Activated CD8-positive, alpha-beta memory T cell treated with anti-CD3 and anti-CD28 coated beads for 1 hour (primary cell): ENCODE data around the gene SUCLA2.
"Not testable (repeated sequence)": the region's sequence is repeated elsewhere in the genome, so short reads cannot be mapped to it uniquely, and the experiment has no call there.

Experiments
- DNase-seq, 2 donors: peaks; one replicate each; pipeline ENCODE4 v3.0.0-alpha.2; 2020; ENCODE audit warnings: low read depth in 1 of 2; ENCODE audit errors: extremely low read depth in 1 of 2

The SUCLA2 gene

DNA sequence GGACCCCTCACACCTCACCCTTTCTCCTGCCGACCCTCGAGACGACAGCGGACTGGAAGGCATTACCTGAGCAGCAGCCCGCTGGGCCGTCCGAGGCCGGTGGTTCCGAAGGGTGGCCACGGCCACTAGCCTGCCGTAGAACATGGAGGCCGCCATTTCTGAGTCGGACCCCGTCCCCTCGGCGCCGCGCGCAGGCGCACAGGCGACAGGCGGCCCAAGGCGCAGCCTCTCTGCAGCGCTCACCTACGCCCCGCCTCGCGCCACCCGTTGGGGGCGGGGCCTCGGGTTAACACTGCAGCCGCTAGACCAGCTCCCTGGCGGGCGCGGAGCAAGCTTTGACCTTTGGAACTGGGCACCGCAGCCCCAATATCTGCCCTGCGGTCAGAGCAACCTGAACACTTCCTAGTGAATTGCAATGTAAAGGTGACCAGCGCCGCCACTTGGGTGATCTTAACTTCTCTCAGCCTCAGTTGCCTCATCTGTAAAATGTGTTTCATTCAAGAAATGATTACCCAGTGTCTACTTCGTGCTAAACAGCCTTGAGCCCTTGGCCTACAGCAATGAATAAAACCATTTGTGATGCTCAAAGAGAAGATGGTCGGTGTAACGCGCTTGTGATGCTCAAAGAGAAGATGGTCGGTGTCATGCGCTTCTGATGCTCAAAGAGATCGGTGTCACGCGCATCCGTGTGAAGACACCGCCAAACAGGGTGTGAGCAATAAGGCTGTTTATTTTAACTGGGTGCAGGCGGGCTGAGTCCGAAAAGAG is at the start of gene SUCLA2:
Gene SUCLA2, minus strand, starts transcription at position 160 of the 768 bp plus-strand sequence. Its CDS starts 4 bp downstream, at position 156.
- peak; percentile 68 to 86 for DNase-seq

DNA sequence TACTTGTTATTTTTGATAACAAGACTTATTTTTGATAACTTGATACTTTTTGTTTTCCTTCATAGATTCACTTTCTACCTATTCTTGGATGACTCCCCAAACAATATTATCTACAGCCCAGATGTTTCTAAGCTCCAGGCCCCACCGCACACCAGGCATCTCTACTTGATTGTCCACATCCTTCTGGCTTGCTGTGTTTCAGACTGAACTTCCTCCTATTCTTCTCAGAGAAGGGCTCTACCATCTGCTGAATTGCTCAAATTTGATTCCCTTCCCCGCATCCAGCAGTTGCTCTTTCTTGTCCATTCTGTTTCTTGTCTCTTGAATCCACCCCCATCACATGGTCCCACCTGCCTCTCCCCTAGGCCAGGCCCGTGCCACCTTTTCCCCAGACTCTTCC is 49.5 kb upstream of the SUCLA2 start:
- DNase-seq, result no peak

DNA sequence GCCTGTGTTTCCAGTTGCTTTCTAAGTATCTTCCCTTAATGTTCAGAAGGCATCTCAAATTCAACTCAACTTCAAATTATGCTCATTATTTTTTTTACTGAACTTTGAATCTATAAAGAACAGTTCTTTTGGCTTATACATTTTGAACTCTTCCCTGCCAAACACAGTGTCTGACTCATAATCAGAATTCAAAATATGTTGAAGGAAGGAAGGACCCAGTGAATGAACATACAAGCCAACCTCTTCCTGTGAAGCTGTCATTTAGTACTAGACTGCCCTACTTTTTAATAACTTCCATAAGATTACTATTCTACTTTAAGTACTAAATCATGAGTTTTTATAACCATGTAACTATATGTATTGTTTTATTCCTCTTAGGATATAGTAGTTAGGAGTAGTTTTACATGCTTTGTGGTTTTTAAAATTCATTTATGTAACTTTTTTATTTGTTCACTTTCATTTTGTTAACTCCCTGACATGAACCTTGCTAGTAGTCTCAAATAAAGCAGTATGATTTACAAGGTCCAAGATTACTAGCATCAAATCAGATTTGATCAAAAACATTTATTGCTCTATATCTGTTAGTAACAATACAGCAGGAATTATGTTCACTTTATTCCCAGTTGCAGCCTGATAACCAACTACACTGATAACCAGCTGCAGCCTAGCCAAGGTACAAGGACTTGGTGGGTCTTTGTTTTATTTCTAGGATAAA is 42.9 kb upstream of the SUCLA2 start:
- no peak for DNase-seq

DNA sequence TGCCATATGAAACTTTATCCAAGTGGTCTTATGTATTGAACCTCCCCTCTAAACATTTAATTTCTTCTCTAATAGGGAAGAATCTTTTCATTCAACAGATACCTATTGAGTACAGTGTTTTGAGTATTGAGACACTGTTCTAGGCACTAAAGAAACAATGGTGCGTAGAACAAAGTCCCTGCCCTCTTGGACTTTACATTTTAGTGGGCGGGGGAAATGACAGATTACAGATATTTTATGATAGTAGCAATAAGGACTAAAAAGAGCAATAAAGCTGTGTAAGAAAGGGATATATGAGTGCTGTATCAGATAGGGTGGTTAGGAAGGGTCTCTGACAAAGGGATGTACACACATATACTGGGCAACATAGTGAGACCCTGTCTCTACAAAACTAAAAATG is 41.8 kb upstream of the SUCLA2 start:
- no peak for DNase-seq

DNA sequence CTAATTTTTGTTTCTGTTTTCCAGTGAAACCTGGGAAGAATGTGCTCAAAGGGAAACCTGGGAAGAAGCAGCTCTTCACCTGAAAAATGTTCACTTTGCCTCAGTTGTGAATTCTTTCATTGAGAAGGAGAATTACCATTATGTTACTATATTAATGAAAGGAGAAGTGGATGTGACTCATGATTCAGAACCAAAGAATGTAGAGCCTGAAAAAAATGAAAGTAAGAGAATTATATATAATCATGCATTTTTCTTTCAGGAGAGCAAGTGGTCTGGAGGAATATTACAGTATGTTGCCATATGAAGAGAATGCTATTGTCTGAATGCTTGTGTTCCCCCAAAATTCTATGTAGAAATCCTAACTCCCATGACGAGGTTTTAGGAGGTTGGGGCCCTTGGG is 39.8 kb upstream of the SUCLA2 start:
- no peak for DNase-seq

DNA sequence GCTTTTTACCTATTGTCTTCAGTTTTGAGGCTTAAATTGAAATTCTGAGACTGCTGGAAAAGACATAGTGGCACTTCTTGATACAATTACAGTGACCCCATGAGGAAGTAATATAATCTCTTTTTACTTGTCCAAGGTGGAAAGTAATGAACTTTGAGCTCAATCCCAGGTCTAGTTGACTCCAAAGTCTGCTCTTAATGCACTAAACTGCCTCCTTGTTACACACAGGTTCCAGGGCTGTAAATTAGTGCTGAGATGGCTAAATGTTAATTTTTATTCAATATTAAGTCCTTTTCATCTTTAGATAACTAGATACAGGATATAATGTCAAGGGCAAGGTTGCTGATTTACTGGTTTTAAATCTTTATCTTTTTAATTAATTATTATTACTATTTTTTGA is 39.0 kb upstream of the SUCLA2 start:
- DNase-seq, result no peak

DNA sequence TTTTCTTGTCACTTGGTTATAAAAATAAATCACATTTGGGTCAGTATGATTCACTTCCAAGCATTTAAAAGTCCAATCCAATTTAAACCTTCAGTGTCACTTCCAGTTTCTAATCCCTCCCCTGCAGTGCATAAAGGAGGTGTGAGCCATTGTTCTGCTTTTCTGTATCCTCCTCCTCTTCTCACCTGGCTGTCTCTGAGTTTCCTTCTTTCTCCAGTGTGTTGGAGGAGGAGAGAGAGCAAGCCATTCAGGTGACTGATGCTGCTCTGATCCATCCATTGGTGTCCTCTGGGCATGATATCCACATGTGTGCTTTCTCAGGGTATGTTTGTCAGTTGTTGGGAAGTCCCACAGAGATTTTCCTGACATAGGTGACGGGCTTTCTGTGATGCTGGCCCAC is 37.7 kb upstream of the SUCLA2 start:
- no peak for DNase-seq

DNA sequence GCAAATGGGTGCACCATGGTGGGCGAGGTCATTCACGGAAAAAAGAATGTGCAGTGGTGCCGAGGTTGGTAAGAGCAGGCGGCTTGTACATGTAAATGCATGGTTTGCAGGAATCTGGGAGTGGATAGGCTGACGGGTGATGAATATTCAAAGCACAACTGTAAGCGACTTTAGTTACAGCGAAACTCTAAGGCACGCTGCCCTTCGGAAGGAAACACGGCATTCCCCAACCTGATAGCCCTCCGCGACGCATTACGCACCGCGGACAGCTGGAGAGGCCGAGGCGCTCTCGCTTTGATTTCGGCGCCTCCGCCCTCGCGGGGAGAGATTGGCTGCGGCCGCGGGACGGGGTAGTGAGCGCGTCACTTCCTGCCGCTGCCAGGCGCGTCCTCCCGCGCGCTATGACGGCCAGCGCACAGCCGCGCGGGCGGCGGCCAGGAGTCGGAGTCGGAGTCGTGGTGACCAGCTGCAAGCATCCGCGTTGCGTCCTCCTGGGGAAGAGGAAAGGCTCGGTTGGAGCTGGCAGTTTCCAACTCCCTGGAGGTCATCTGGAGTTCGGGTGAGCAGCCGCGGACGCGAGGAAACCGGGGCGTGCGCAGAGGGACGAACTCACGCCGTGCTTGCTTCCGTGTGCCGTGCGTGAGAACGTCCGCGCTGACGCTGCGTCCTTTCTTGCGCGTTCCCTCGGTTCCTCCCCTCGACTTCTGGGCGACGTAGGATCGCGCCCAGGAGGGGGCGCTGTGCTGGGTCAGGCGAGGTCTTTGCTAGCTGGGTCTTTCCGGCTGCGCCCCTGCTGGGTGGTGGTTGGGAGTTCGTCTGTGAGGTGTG is 36.5 kb upstream of the SUCLA2 start, which contains the start of gene NUDT15:
Gene NUDT15, plus strand, starts transcription at position 381 of the 828 bp plus-strand sequence. Its CDS starts 21 bp downstream, at position 402.
- peak; percentile 88 to 89 for DNase-seq

DNA sequence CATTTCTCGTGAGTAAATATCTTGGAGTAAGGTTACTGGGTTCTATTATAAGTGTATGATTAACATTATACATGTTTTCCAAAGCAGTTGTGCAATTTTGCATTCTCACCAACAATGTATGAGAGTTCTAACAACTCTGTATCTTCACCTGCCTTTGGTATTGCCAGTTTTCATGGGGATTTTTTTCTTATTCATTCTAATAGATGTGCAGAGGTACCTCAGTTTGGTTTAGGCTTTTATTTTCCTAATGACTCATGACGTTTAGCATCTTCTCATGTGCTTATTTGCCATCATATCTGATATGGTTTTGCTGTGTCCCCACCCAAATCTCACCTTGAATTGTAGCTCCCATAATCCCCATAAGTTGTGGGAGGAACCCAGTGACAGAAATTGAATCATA is 28.8 kb upstream of the SUCLA2 start:
- no peak for DNase-seq

DNA sequence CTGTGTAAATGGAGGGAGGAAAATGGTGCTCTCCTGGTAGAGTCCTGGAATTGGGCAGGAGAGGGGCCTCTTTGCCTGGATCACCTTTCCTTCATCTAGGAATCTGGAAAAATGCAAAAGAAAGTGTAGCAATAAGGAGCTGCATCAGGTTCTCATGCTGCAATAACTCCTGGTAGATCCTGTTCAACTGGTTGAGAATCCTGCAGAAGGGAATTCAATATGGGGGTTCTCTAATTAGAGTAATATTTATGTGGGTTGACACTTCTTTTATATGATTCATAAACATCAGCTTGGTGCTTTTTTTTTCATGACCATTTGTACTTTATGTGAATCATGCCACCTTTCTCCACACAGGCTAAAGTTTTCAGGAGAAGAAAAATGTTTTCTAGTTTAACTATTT is 27.0 kb upstream of the SUCLA2 start:
- DNase-seq, result no peak

DNA sequence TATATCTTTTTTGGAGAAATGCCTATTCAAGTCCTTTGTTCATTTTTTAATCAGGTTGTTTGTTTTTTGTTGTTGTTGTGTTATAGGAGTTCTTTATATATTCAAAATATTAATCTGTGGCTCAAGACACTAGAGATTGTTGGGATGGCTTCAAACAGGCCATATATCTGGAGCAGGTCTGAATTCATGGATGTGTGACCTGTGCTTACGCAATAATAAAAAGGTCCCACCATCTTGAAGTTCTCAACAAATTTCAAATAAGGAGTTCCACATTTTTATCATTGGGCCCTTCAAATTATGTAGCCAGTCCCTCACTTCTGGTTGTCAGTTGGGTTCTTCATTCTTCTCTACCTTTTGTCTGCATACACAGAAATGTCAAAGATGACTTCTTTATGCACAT is 18.7 kb upstream of the SUCLA2 start:
- DNase-seq, result no peak

DNA sequence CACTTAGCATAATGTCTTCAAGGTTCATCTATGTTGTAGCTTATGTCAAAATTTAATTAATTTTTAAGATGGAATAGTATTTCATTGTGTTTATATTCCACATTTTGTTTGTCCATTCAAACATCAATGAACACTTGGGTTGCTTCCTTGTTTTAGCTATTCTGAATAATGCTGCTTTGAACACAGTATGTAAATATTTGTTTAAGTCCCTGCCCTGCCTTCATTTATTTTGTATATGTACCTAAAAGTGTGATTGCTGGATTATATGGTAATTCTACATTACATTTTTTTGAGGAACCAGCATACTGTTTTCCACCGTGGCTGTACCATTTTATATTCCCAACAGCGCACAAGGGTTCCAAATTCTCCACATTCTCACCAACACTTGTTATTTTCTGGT is 17.6 kb upstream of the SUCLA2 start:
- no peak for DNase-seq

DNA sequence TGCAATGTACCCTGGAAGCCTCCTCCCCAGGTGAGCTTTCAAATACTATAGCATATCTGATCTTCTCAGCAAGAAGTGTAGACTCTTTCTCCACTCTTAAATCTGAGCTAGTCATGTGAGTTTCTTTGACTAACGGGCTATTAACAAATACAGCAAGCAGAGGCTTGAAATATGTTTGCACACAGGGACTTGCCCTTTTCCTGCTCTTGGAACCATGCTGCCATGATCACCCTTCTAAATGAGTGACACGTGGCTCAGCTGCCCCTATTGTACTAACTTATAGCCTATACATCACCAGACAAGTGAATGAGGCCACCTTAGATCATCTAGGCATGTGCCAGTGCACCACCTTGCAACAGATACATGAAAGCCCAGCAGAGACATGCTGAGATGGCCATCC is 13.3 kb upstream of the SUCLA2 start:
- DNase-seq, result no peak

DNA sequence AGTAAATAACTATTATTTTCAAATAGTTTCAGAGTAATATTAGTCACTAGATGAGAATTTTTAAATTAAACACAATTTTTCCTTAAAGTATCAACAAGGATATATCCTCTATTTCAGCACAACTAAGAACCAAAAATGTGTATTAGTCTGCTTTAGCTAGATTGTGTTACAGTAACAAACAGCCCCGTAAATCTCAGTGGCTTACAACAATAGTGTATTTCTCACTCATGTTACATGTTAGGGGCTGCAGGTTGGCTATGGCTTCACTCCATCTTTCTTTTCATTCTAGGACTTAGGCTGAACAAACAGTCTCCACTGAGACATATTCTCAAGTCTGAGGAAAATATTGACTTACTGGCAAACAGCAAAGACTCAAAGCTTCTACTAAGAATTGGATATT is 11.6 kb upstream of the SUCLA2 start:
- no peak for DNase-seq

DNA sequence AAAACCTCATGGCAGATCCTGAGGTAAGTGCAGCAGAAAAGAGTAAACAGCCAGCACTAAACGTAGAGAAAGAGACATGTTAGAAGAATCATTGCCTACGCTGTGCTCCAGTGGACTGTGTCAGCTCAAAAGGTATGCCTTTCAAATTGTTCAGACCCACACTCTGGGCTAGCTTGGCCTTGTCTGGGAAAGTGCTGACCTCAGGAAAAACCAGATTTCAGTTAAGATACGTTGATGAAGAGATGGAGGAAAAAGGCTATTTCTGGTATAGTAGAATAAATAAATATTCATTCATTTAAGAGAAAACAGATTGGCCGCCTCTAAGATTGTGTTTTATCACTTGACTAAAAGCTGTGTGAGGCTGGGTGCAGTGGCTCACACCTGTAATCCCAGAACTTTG is 9.6 kb upstream of the SUCLA2 start:
- DNase-seq, result no peak

DNA sequence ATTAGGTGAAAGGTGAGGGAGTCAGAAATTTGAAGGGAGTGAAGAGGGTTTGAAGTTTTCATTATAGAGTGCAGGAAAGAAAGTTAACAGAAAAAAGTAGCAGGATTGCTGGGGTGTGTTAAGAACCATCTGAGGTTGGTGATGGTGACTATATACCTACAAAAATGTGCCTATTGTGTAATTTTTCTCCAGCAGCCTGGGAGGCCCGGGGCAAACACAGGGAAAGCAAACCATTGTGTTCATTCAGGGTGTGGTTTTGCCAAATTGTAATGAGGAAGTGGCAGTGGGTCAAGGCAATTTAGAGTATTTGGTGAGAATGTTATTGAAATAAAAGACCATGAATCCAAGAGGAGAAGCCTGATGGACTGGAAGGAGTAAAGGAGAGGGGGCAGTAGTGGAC is 8.2 kb upstream of the SUCLA2 start:
- no peak for DNase-seq

DNA sequence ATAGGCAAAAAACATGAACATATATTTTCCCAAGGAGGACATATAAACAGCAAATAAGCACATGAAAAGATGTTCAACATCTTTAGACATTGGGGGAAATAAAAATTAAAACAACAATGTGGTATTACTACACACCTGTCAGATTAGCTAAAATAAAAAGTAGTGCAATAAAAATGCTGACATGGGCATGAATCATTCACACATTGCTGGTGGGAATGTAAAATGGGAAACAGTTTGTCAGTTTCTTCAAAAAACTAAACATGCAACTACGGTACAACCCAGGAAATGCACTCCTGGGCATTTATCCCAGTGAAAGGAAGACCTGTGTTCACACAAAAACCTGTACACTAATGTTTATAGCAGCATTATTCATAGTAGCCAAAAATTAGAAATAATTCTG is 5.3 kb upstream of the SUCLA2 start:
- no peak for DNase-seq

DNA sequence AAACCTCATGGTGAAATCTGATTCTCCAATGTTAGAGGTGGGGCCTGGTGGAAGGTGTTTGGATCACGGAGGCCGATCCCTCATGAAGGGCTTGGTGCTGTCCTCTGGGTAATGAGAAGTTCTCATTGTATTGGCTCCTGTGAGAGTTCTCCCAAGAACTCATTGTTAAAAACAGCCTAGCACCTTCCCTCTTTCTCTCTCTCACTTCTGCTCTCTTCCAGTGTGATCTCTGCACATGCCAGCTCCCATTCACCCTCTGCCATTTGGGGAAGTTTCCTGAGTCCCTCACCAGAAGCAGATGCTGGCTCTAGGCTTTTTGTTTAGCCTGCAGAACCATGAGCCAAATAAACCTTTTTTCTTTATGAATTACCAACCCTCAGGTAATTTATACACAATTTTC is 3.1 kb upstream of the SUCLA2 start:
- DNase-seq, result no peak

DNA sequence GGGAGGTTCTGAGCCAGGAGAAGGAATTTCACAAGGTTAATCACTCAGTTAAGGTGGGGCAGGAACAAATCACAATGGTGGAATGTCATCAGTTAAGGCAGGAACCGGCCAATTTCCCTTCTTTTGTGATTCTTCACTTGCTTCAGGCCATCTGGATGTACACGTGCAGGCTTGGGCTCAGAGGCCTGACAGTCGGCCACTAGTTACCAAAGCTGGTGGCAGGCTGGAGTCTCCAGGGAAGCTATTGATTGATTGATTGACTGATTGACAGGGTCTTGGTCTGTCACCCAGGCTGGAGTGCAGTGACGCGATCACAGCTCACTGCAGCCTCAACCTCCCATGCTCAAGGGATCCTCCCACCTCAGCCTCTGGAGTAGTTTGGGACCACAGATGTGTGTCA is 926 bp upstream of the SUCLA2 start:
- DNase-seq, result not testable (repeated sequence)

DNA sequence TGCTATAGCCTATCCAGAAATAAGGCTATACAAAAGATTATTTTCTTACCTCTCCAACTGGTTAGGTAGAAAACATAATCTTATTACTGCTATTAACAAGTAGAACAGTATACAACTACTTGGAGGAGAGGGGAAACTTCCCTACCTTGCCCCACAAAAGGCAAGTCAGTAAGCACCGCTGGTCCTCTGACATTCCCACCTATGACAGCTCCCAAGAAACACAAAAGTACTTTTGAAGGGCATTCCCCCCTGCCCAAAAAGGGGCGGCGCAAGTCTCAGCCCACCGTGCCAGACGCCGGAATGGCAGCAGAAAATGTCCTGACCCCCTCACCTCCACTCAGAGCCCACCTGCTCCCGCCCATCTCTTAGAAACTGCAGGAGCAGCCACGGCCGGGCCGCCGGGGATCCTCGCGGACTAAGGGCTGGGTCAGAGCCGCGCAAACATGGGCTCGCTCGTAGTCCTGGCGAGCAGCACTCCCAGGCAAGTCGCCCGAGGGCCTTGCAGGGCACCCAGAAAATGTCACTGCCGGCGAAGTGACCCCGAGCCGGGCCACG is 437 bp downstream of the SUCLA2 start:
- DNase-seq, result no peak

DNA sequence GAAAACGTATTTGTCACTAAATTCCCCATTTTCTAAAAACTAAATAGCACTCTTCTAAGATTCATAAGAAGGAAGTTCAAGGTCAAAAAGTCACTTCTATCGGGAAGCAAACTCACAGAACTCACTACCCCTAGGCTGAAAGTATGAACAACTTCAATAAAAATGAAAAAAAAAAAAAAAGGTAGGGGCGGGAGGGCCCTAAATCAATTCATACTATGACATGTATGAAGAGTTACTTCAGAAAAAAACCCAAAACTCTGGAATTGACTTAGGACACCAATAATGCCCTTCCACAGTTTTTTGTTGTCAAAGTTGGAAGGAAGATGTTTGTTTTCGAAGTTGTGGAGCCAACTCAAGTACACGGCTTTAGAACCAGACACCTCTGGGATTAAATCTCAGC is 1.1 kb downstream of the SUCLA2 start:
- no peak for DNase-seq
